HG02840 (cell line): Measurements from ENCODE around the gene PPP5C.
"Not testable (repeated sequence)": the region's sequence is repeated elsewhere in the genome, so short reads cannot be mapped to it uniquely, and the experiment has no call there.

Source experiments
- ATAC-seq: cut with Tn5 transposase; IDR thresholded peaks from one replicate; pipeline ENCODE4 v1.9.1; 2021; ENCODE audit warnings: mild to moderate bottlenecking, moderate library complexity, moderate number of reproducible peaks; ENCODE audit not compliant: unreplicated experiment, low FRiP score

The PPP5C gene

GRCh38 chr19:46404753-46405468 lies 58.0 kb downstream of the PPP5C start:
- no peak for ATAC-seq

- ATAC-seq, result no peak
Measured at GRCh38 chr19:46406976-46407375, 60.1 kb downstream of the PPP5C start.

- ATAC-seq, result no peak
Measured at GRCh38 chr19:46407856-46408663, 61.2 kb downstream of the PPP5C start.

GRCh38 chr19:46408664-46409039 lies 61.8 kb downstream of the PPP5C start:
- no peak for ATAC-seq

- ATAC-seq, result no peak
Measured at GRCh38 chr19:46409191-46409590, 62.3 kb downstream of the PPP5C start.

DNA sequence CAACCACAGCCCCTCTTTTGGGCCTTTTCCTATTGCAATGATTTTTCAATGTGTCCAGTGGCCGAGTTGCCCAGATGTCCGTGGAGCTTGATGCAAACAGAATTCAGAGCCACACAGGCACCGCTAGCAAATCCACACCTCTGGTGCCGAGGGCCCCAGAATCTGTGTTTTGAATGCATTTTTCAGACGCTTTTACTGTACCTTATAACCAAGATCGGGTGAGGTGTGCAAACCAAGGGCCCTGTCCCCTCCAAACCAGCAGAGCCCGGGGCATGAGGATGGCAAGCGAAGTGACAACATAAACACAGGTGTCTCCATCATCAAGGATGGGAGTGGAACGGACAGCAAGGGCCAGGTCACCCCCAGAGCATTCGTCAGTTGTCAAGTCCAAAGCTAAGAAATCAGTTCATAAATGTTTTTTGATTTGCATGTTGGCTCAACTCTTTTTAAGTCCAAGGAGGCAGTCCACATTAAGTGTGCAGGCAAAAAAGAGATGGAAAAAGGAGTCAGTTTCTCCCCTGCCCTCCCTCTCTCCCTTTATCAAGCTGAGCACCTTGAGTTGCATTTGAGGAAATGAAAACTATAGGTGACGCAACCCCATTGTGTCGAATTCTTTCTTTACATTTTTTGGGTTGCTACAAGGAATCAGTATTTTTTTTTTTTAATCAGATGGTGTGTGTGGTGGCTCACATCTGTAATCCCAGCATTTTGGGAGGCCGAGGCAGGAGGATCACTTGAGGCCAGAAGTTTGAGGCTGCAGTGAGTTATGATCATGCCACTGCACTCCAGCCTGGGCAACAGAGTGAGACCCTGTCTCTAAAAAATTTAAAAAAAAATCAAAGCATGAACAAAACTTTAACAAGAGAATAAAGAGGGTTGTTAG lies 63.6 kb downstream of the PPP5C start:
- ATAC-seq, result no peak

DNA sequence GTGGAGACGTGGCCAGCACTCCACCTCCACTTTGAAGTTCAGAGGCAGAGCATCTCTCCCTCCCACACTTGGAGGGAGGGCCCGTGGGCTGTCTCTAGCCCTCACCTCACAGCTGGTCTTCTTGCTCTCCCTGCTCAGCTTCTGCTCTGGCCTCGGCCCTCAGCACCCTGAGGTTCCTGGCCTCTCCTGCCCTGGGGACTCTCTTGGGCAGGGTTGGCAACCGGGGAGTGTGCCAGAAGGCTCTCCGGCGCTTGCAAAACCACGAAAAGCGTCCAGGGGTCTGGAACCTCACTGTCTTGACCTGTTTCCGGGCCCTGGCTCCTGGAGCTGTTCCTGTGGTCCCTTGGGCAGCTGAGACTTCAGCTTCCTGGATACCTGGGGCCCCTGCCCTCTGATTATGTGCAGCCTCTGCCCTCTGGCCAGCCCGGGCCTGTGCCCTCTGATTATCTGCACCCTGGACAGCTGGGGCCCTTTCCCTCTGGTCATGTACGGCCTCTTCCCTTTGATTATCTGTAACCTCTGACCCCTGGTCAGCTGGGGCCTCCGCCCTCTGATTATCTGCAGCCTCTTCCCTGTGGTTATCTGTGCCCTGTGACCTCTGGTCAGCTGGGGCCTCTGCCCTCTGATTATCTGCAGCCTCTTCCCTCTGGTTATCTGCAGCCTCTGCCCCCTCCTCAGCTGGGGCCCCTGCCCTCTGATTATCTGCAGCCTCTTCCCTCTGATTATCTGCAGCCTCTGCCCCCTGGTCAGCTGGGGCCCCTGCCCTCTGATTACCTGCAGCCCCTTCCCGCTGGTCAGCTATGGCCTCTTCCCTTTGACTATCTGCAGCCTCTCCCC lies 64.4 kb downstream of the PPP5C start:
- no peak for ATAC-seq

GRCh38 chr19:46411925-46412649 lies 65.2 kb downstream of the PPP5C start:
- no peak for ATAC-seq

DNA sequence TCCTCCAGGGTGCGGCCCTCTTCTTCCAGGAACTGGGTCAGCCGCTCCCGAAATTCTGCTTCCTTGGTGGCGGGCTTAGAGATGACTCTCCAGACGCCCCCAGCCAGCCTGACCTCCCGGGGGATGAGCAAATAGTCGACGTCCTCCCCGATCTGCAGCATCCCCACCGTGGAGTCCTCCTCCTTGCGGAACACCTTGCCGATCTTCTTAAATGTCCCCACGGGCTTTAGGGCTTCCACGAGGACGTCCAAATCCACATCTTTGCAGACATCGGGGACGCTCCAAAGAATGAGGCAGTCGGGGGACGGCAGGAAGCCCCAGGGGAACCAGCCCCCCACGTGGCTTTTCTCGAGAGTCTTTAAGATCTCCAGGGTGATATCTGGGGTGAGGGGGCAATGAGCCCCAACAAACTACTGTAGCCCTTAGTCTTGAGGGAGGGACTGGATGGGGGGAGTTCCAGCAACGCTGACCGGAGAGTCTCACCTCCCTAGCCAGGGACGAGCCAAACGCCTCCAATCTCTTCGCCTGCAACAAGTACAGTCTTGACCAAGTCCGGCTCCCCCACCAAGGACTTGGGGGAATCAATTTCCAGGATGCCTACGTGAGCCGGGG lies 65.9 kb downstream of the PPP5C start:
- no peak for ATAC-seq

DNA sequence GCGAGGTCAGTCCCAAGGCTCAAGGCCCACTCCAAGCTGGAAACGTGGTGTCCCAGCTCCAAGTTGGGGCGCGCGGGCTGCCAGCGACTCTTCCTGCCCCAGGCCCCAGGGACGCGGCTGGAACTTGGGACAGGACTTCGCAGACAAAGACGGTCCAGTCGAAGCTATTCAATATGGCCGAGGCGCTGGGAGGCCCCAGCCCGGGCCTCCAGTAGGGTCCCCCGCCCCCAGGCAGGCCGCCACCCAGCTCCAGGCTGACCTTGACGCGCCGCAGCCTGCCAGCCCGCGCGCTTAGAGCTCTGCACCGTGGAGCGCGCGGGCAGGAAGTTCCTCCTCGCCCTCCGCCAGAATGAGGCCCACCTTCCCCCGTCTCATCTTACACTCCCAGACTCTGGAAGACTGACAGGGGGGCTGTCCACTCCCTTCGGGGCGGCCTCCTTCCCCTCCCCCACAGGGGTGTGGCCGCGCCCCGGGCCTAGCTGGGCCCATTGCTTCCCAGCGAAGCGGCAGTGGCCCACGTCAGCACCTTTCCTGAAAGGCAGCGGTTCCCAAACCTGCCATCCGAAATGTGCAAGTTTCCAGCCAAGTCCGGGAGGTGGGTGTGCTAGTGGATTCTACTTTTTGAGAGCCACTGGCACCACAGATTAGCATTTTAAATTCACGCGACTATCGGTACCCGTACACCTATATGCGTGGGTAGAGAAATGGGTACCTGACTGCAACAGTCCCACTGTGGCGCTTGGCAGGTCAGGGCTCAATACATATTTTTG lies 66.6 kb downstream of the PPP5C start, which contains the start of gene CCDC8:
Gene CCDC8, minus strand, starts transcription at position 303 of the 770 bp plus-strand sequence. CDS start 754 bp downstream, outside the sequence.
- ATAC-seq, result no peak

GRCh38 chr19:46414899-46415298 lies 68.0 kb downstream of the PPP5C start:
- ATAC-seq, result not testable (repeated sequence)

DNA sequence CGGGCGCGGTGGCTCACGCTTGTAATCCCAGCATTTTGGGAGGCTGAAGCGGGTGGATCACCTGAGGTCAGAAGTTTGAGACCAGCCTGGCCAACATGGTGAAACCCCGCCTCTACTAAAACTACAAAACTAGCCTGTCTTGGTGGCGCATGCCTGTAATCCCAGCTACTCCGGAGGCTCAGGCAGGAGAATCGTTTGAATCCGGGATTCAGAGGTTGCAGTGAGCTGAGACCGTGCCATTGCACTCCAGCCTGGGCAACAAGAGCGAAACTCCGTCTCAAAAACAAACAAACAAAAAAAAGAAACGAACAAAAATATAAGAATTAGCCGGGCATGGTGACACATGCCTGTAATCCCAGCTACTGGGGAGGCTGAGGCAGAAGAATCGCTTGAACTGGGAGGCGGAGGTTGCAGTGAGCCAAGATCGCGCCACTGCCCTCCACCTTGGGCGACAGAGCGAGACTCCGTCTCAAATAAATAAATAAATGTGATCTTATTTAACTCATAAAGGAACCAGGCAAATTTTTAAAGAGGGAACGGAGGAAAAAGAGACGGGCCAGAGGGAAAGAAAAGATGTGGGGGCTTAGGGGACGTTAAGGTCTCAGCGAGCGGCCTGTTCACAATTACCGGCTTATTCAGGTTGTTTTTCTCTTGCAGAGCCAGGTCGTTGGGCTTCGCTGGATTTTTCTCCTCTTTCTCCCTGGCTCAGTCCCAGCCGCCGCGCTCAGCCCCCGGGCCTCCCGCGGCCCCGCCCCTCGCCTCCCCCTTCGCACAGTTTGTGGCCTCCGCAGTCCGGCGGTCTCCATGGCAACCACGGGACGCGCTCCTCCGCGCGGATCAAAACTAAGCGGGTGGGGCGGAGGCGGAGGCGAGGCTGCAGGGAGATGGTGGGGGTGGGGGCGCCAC lies 69.2 kb downstream of the PPP5C start:
- not testable (repeated sequence) for ATAC-seq

GRCh38 chr19:46420056-46420455 lies 73.2 kb downstream of the PPP5C start:
- no peak for ATAC-seq

GRCh38 chr19:46422344-46422743 lies 75.5 kb downstream of the PPP5C start:
- ATAC-seq, result no peak

DNA sequence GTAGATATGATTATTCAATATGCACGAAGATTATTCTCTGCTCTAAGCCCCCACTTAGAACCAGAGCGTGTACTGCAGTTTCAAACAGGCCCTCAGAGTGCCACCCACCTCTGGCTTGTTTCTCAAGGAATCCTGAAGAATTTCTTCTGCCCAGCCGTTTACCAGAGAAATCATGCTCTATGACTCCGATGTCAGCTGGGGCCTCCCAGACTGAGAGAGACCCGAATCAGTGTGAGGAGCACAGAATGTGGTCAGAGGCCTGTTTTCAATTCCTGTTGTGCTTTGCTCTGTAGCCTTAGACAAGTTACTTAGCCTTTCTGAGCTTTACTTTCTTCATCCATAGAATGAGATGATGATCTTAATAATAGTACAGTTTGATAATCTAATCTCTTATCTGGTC lies 76.3 kb downstream of the PPP5C start:
- ATAC-seq, result no peak

GRCh38 chr19:46426035-46426505 lies 79.2 kb downstream of the PPP5C start:
- no peak for ATAC-seq
